Epithelial cell of proximal tubule (primary cell): ENCODE measurements around the gene LSS. TPM values are rescaled to one million over a fixed set of nuclear protein-coding genes. Genes with fewer than 3 reads are reported as not detected.

Experiments used
- DNase-seq: peaks from one replicate; pipeline ENCODE4 v3.0.0-alpha.2; 2011; ENCODE audit warnings: low read depth
- H3K4me3 ChIP-seq: 2 replicates; pipeline ENCODE4 v1.5.1; 2011; ENCODE audit warnings: low read depth, mild to moderate bottlenecking, low read length
- total RNA-seq: library from RNA; depleted of rRNA; stranded (reverse); fragments of >200 nt; gene quantifications from 2 replicates; pipeline ENCODE4 v1.2.3, GENCODE V29; 2015
- TF ChIP-seq, protein P1 (sequence below): conservative IDR thresholded peaks from 2 replicates; pipeline ENCODE4 v1.5.1; 2012; ENCODE audit warnings: low read depth, mild to moderate bottlenecking, low read length

Gene LSS
- total RNA-seq, 1 donor from 2014 or later, result 32.0 TPM

DNA sequence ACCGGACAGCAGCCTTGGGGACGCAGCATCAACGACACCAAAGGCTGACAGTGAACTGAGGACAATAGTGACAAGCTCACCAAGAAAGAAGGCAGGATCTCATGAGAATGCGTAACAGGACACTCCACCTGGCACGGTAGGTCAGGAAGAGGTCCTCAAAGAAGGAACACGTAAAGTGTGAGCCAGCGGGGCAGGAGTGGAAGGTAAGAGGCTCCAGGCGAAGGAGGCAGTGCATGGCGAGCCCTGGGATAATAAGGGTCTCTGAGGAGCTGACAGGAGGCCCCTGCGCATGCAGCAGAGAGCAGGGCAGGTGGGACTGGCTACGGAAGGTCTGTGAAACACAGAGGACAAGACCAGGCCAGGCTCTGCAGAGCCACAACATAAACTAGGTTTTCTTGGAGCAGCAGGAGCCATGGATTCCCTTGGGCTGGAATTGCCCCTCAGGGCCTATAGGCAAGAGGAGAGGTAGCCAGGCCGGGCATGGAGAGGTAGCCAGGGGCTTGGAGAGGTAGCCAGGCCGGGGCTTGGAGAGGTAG lies 8.2 kb downstream of the LSS start:
- TF ChIP-seq, protein P1, sequence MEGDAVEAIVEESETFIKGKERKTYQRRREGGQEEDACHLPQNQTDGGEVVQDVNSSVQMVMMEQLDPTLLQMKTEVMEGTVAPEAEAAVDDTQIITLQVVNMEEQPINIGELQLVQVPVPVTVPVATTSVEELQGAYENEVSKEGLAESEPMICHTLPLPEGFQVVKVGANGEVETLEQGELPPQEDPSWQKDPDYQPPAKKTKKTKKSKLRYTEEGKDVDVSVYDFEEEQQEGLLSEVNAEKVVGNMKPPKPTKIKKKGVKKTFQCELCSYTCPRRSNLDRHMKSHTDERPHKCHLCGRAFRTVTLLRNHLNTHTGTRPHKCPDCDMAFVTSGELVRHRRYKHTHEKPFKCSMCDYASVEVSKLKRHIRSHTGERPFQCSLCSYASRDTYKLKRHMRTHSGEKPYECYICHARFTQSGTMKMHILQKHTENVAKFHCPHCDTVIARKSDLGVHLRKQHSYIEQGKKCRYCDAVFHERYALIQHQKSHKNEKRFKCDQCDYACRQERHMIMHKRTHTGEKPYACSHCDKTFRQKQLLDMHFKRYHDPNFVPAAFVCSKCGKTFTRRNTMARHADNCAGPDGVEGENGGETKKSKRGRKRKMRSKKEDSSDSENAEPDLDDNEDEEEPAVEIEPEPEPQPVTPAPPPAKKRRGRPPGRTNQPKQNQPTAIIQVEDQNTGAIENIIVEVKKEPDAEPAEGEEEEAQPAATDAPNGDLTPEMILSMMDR, result no peak
- no peak overlapping the region for H3K4me3 ChIP-seq
- DNase-seq, result no peak

DNA sequence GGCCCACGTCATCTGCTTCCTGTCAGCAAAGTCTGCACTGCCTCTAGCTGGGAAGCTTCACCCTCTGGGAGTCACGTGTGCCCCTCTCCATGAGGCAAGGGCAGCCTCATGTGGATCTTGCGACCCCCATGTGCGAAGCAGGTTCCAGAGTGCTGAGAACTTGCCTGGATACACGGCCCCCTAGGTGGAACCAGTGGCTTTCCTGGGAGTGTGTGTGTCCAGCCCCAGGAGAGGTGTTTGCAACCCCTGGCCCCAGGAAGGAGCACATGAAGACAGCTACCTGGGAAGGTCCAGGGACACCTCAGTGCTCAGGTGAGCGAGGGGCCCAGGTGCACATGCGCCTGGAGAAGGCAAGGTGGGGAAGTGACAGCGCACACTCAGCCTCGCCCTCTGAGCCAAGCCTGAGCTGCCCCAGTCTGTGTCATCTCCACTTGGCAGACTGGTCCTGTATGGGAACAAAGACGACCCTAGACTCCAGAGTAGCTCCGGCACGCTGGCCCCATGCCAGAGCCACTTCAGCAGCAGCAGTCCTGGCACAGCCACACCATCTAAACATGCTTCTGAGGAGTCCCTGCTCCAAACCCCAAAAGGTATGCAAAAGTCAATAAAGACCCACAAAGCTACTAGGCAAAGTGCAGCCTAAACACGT lies 8.9 kb downstream of the LSS start:
- TF ChIP-seq, protein P1, result no peak
- DNase-seq, result no peak

DNA sequence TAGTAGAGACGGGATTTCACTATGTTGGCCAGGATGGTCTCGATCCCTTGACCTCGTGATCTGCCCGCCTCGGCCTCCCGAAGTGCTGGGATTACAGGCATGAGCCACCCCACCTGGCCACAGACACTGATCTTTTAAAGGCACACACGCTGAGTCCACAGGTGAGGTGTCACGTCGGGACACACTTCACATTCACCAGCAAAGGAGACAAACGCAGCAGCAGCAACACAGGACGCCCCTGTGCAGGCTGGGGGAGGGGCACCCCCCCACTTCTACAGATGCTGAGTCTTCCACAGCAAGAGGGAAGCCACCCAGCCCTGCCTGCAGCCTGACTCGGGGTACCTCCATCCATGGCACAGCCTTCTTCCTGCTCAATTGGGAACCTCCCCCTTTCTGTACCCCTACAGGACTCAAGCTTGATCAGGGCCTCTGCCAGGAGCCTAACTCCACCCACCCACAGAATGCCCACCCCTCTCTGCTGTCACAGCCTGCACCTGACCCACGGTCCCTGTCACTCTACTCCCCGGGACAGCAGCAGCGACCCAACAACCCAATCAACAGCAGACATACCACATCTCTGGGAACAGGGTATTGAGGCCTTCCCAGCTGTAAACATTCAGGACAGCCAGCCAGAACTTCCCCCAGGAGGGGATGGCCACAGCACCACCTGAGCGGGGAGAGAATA lies 9.5 kb downstream of the LSS start:
- H3K4me3 ChIP-seq, result no peak overlapping the region
- DNase-seq, result no peak
- TF ChIP-seq, protein P1, result no peak

More for the DNA sequence above, 8.9 kb downstream of the LSS start:
- H3K4me3 ChIP-seq, result no peak overlapping the region

DNA sequence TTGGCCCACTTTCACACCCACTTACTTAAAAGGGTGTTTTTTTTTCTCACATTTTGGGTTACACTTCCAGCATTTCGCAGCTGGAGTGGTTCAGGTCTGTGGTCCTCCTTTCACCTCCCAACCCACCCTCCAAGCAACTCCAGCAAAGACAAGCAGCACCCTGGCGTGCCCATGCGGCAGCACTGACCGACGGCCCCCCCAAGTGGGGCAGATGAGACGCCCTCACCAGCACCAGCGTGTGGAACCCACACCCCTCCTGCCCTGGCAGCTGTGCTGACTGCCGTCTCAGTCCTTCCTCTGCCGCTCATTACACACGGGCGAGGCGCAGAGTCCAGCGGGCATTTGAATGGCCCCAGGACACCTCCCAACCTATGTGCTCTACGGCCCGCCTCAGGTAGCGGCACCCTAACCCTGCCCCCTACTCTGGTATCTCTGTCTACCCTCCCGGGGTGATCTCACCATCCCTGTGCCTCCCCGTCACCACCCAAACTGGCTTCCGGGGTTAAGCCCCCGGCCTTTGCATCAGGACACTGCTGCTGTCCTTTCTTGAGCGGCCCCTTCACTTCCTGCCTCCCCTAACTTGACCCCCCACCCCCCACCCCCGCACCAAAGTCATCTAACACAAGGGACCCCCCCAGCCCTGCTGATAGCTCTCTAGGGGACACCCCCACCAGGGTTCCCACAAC lies 10.9 kb downstream of the LSS start:
- no peak for DNase-seq
- no peak overlapping the region for H3K4me3 ChIP-seq
- TF ChIP-seq, protein P1, result no peak

DNA sequence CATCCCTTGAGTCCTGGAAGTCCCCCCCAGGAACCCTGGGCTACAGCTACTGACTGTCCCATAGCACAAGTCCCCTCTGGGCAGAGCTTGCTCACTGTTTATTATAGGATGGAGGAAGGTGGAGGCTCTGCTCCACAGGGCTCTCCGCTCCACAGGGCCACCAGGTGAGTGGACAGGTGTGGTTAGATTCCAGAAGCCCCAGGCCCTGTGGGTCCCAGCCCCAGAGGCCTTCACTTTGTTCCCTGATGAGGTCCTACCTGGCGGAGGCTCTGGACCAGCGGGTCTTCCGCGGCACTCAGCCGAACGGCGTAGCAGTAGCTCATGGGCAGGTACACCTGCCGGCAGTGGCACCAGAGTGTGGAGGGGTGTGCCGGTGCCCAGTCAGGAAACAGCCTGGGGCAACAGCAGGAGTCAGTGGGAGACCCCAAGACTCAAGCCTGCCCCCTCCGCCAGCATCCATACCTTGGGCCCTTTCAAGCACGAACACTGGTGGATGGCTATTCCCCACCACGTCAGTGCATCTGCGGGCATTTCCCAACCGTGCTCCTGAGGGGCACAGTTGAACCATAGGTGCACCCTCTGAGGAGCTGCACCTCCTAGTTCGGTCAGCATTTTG lies 12.3 kb downstream of the LSS start:
- TF ChIP-seq, protein P1, result no peak
- no peak for DNase-seq
- H3K4me3 ChIP-seq, result no peak overlapping the region

DNA sequence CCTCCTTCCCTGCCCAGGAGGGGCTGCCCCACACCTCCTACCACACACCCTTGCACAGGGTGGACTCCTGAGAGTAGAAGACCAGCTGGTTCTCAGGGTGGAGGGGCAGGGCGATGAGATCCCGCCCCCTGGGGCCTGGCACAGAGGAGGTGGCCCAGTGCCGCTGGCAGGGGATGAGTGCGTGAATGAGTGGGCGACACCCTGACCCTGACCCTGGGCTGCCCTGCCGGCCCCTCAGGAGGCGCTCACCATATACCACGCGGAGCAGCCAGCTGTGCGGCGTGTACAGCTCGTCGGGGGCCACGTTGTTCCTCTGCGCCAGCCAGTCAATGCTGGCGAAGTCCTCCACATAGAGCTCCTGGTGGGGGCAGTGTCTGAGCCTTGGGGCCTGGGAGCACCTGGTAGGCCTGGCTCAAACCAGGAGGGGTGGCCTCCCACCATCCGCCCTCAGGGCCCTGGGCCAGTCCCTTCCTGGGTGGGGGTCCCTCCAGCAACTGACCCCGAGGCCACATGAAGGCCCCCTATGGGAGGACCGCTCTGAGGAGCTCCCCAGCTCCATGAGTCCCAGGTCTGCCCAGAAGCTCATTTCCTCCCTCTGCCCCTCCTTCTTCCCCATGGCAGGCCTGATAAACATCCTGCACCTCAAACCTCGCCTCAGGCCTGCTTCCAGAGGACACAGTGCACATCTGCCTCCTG lies 13.0 kb downstream of the LSS start:
- no peak overlapping the region for H3K4me3 ChIP-seq
- TF ChIP-seq, protein P1, result no peak
- no peak for DNase-seq
